ENCODE data around the gene SPOUT1. TPM values are rescaled to one million over a fixed set of nuclear protein-coding genes. Genes with fewer than 3 reads are reported as not detected.
"Not testable (repeated sequence)": the region's sequence is repeated elsewhere in the genome, so short reads cannot be mapped to it uniquely, and the experiment has no call there.

Gene SPOUT1
- total RNA-seq, 1 donor from 2014 or later, result 19.5 TPM

- no peaks in the 10 kb centered on the region for H3K9me3 ChIP-seq (ENCODE audit: insufficient read depth, low read depth, low read length)
- H3K4me3 ChIP-seq (ENCODE audit: insufficient read depth, low read depth, low read length), result no peak overlapping the region
- FAIRE-seq (no peak), DNase-seq (ENCODE audit: low read depth) (no peak)
- no peaks in the 10 kb centered on the region for H3K4me1 ChIP-seq (ENCODE audit: insufficient read depth, low read length)
- Mint-ChIP-seq H3K27ac (ENCODE audit: unreplicated experiment) (no peak overlapping the region), H3K36me3 (ENCODE audit: low read depth, unreplicated experiment) (peaks cover 24% of the 10 kb centered on the region), H3K27me3 (ENCODE audit: low read depth, unreplicated experiment) (no peaks in the 10 kb centered on the region), H3K9me3 (ENCODE audit: unreplicated experiment) (peaks cover 23% of the 10 kb centered on the region), H3K4me3 (ENCODE audit: unreplicated experiment) (no peak overlapping the region), H3K4me1 (ENCODE audit: low read depth, unreplicated experiment) (no peaks in the 10 kb centered on the region)
- H3K9ac ChIP-seq (ENCODE audit: low read length), result no peak overlapping the region
- TF ChIP-seq EZH2 (IDR thresholded peaks at IDR 0.05; ENCODE audit: insufficient read depth, low read length) (no peak), CTCF (IDR thresholded peaks at IDR 0.05; ENCODE audit: insufficient read depth, low read depth, low read length) (no peak)
- H3K36me3 ChIP-seq (ENCODE audit: insufficient read depth, low read length), result no peaks in the 10 kb centered on the region
- H4K20me1 ChIP-seq (ENCODE audit: insufficient read depth, low read length), result peaks cover 8% of the 10 kb centered on the region
- H3K27ac ChIP-seq (ENCODE audit: low read depth, low read length), result no peak overlapping the region
- no peaks in the 10 kb centered on the region for H3K27me3 ChIP-seq (ENCODE audit: insufficient read depth, low read length)
- H3K79me2 ChIP-seq (ENCODE audit: insufficient read depth, low read length), result no peaks in the 10 kb centered on the region
- no peak overlapping the region for H2AFZ ChIP-seq (ENCODE audit: low read depth, low read length)
- H3K4me2 ChIP-seq (ENCODE audit: low read length), result no peak overlapping the region
Observed at GRCh38 chr9:128846680-128847030, 17.1 kb upstream of the SPOUT1 start.

GRCh38 chr9:128845186-128845931, 15.8 kb upstream of the SPOUT1 start:
- H3K4me2 ChIP-seq (ENCODE audit: low read length), result no peak overlapping the region
- no peak for FAIRE-seq

GRCh38 chr9:128843171-128843570, 13.6 kb upstream of the SPOUT1 start:
- H3K27me3 Mint-ChIP-seq (ENCODE audit: low read depth, unreplicated experiment); H3K27ac ChIP-seq (ENCODE audit: low read depth, low read length); H3K4me2 ChIP-seq (ENCODE audit: low read length); H3K4me3 Mint-ChIP-seq (ENCODE audit: unreplicated experiment); H3K4me1 Mint-ChIP-seq (ENCODE audit: low read depth, unreplicated experiment); H4K20me1 ChIP-seq (ENCODE audit: insufficient read depth, low read length); H3K27me3 ChIP-seq (ENCODE audit: insufficient read depth, low read length); H3K9me3 Mint-ChIP-seq (ENCODE audit: unreplicated experiment); H3K9ac ChIP-seq (ENCODE audit: low read length); H2AFZ ChIP-seq (ENCODE audit: low read depth, low read length); H3K27ac Mint-ChIP-seq (ENCODE audit: unreplicated experiment); H3K4me1 ChIP-seq (ENCODE audit: insufficient read depth, low read length); H3K9me3 ChIP-seq (ENCODE audit: insufficient read depth, low read depth, low read length); FAIRE-seq; H3K4me3 ChIP-seq (ENCODE audit: insufficient read depth, low read depth, low read length); DNase-seq (ENCODE audit: low read depth); H3K79me2 ChIP-seq (ENCODE audit: insufficient read depth, low read length); H3K36me3 ChIP-seq (ENCODE audit: insufficient read depth, low read length): not testable (repeated sequence)
- peaks cover 14% of the 10 kb centered on the region for H3K36me3 Mint-ChIP-seq (ENCODE audit: low read depth, unreplicated experiment)

More at GRCh38 chr9:128845186-128845931, 15.8 kb upstream of the SPOUT1 start:
- no peak for DNase-seq (ENCODE audit: low read depth)
- peaks cover 8% of the 10 kb centered on the region for H4K20me1 ChIP-seq (ENCODE audit: insufficient read depth, low read length)
- no peak overlapping the region for H3K27ac ChIP-seq (ENCODE audit: low read depth, low read length)
- no peaks in the 10 kb centered on the region for H3K27me3 ChIP-seq (ENCODE audit: insufficient read depth, low read length)
- Mint-ChIP-seq H3K36me3 (ENCODE audit: low read depth, unreplicated experiment) (peaks cover 15% of the 10 kb centered on the region), H3K4me1 (ENCODE audit: low read depth, unreplicated experiment) (no peaks in the 10 kb centered on the region), H3K27ac (ENCODE audit: unreplicated experiment) (no peak overlapping the region), H3K4me3 (ENCODE audit: unreplicated experiment) (no peak overlapping the region), H3K9me3 (ENCODE audit: unreplicated experiment) (peaks cover 11% of the 10 kb centered on the region), H3K27me3 (ENCODE audit: low read depth, unreplicated experiment) (no peaks in the 10 kb centered on the region)
- TF ChIP-seq CTCF (IDR thresholded peaks at IDR 0.05; ENCODE audit: insufficient read depth, low read depth, low read length) (no peak), EZH2 (IDR thresholded peaks at IDR 0.05; ENCODE audit: insufficient read depth, low read length) (no peak)
- H3K4me3 ChIP-seq (ENCODE audit: insufficient read depth, low read depth, low read length), result no peak overlapping the region
- H3K4me1 ChIP-seq (ENCODE audit: insufficient read depth, low read length), result no peaks in the 10 kb centered on the region
- H3K36me3 ChIP-seq (ENCODE audit: insufficient read depth, low read length), result no peaks in the 10 kb centered on the region
- no peak overlapping the region for H2AFZ ChIP-seq (ENCODE audit: low read depth, low read length)
- no peaks in the 10 kb centered on the region for H3K79me2 ChIP-seq (ENCODE audit: insufficient read depth, low read length)
- H3K9me3 ChIP-seq (ENCODE audit: insufficient read depth, low read depth, low read length), result no peaks in the 10 kb centered on the region
- H3K9ac ChIP-seq (ENCODE audit: low read length), result no peak overlapping the region

Data from astrocyte (in vitro differentiated cells and primary cell).